IMR-90 (cell line): ENCODE data around the gene OR6P1. TPM values are rescaled to one million over a fixed set of nuclear protein-coding genes. Genes with fewer than 3 reads are reported as not detected.

Experiments used
- ATAC-seq: fragments of 200-7000 bp; cut with Tn5 transposase; 2 replicates; pipeline ENCODE4 v1.9.1; 2020; ENCODE audit warnings: low read depth, mild to moderate bottlenecking, moderate library complexity
- BruUV-seq: library from RNA; stranded (reverse); fragments of 400-500 nt; replicated peaks from 2 replicates; lab custom pipeline; 2021; lab: Mats Ljungman, UMichigan
- CTCF ChIA-PET: fragments of 300-600 bp; formaldehyde crosslinking; extraction: SDS; loops from one replicate; lab custom pipeline; 2021; ENCODE audit warnings: antibody characterized with exemption; lab: Yijun Ruan, JAX
- POLR2A ChIA-PET: fragments of 300-600 bp; sonication (Branson Sonifier 250); formaldehyde crosslinking; loops from one replicate; lab custom pipeline; 2022; ENCODE audit warnings: antibody characterized with exemption; ENCODE audit not compliant: unreplicated experiment; lab: Charles Lee
- DNase-seq: peaks from one replicate; pipeline ENCODE4 v3.0.0; 2013
- H2AFZ ChIP-seq: replicated peaks from 2 replicates; pipeline ENCODE3; 2013; ENCODE audit warnings: low read length, mild to moderate bottlenecking; ENCODE audit not compliant: poor library complexity
- H2AK5ac ChIP-seq: 2 replicates; pipeline ENCODE4 v1.6.1; 2013; ENCODE audit warnings: low read depth, low read length, inconsistent platforms
- H2AK9ac ChIP-seq: replicated peaks from 2 replicates; pipeline ENCODE3; 2013; ENCODE audit warnings: mild to moderate bottlenecking, low read depth, low read length, moderate library complexity; ENCODE audit not compliant: poor library complexity
- H2BK120ac ChIP-seq: 2 replicates; pipeline ENCODE4 v1.6.1; 2013; ENCODE audit warnings: low read depth, low read length, inconsistent platforms
- H2BK15ac ChIP-seq: 3 replicates; pipeline ENCODE4 v1.6.1; 2013; ENCODE audit warnings: low read depth, low read length, inconsistent platforms
- H2BK20ac ChIP-seq: 2 replicates; pipeline ENCODE4 v1.6.1; 2013; ENCODE audit warnings: low read depth, mild to moderate bottlenecking, inconsistent platforms, low read length, moderate library complexity
- H2BK5ac ChIP-seq: 2 replicates; pipeline ENCODE4 v1.6.1; 2013; ENCODE audit warnings: mild to moderate bottlenecking, low read depth, low read length, inconsistent platforms; ENCODE audit not compliant: poor library complexity, severe bottlenecking
- H3K14ac ChIP-seq: replicated peaks from 2 replicates; pipeline ENCODE4 v1.6.1; 2013; ENCODE audit warnings: low read depth, low read length, inconsistent platforms
- H3K18ac ChIP-seq: 2 replicates; pipeline ENCODE4 v1.6.1; 2013; ENCODE audit warnings: low read depth, low read length, control low read depth
- H3K23ac ChIP-seq: 2 replicates; pipeline ENCODE4 v1.6.1; 2013; ENCODE audit warnings: low read depth, low read length, inconsistent platforms
- H3K27ac ChIP-seq: 2 replicates; pipeline ENCODE4 v1.5.1; 2013; ENCODE audit warnings: mild to moderate bottlenecking, control low read depth, low read length; ENCODE audit not compliant: insufficient read depth
- H3K27me3 ChIP-seq: 2 replicates; pipeline ENCODE4 v1.6.1; 2013; ENCODE audit warnings: low read length; ENCODE audit not compliant: control insufficient read depth, insufficient read depth
- H3K36me3 ChIP-seq: 2 replicates; pipeline ENCODE4 v1.6.1; 2013; ENCODE audit warnings: low read length, mixed read lengths; ENCODE audit not compliant: control insufficient read depth, insufficient read depth
- H3K4ac ChIP-seq: 2 replicates; pipeline ENCODE4 v1.6.1; 2013; ENCODE audit warnings: low read depth, low read length, inconsistent platforms
- H3K4me1 ChIP-seq: 2 replicates; pipeline ENCODE4 v1.6.1; 2013; ENCODE audit warnings: low read length, mixed read lengths; ENCODE audit not compliant: control insufficient read depth, insufficient read depth
- H3K4me2 ChIP-seq: 2 replicates; pipeline ENCODE4 v1.6.1; 2013; ENCODE audit warnings: low read depth, mild to moderate bottlenecking, control low read depth, low read length, moderate library complexity
- H3K4me3 ChIP-seq: 2 replicates; pipeline ENCODE4 v1.5.1; 2013; ENCODE audit warnings: low read depth, mild to moderate bottlenecking, control low read depth, low read length, moderate library complexity; ENCODE audit not compliant: insufficient read depth
- H3K56ac ChIP-seq: 2 replicates; pipeline ENCODE4 v1.6.1; 2013; ENCODE audit warnings: low read length, inconsistent platforms; ENCODE audit not compliant: insufficient read depth; ENCODE audit errors: extremely low read depth
- H3K79me1 ChIP-seq, 2 experiments: 2 replicates each; pipeline ENCODE4 v1.6.1; 2013; ENCODE audit warnings: low read length in 2 of 2, inconsistent platforms in 1 of 2, low read depth in 1 of 2
- H3K9ac ChIP-seq: 2 replicates; pipeline ENCODE4 v1.6.1; 2013; ENCODE audit warnings: low read depth, low read length, control low read depth
- H3K9me1 ChIP-seq: 2 replicates; pipeline ENCODE4 v1.6.1; 2013; ENCODE audit warnings: low read length, inconsistent platforms; ENCODE audit not compliant: insufficient read depth
- H3K9me3 ChIP-seq: 2 replicates; pipeline ENCODE4 v1.6.1; 2013; ENCODE audit warnings: low read length; ENCODE audit not compliant: control insufficient read depth, insufficient read depth
- H4K20me1 ChIP-seq: 2 replicates; pipeline ENCODE4 v1.6.1; 2013; ENCODE audit warnings: low read length, inconsistent platforms; ENCODE audit not compliant: insufficient read depth
- H4K5ac ChIP-seq: 2 replicates; pipeline ENCODE4 v1.6.1; 2013; ENCODE audit warnings: mild to moderate bottlenecking, low read depth, low read length, control low read depth
- H4K8ac ChIP-seq, 2 experiments: 2 replicates each; pipeline ENCODE4 v1.6.1; 2013; ENCODE audit warnings: low read depth in 2 of 2, low read length in 2 of 2, control low read depth in 1 of 2, inconsistent platforms in 1 of 2
- H4K91ac ChIP-seq: 2 replicates; pipeline ENCODE4 v1.6.1; 2013; ENCODE audit warnings: low read depth, low read length, inconsistent platforms; ENCODE audit not compliant: insufficient read depth
- BHLHE40 ChIP-seq: fragments of 150-350 bp; IDR thresholded peaks from 2 replicates; pipeline ENCODE4 v1.6.1; 2016; ENCODE audit warnings: mild to moderate bottlenecking, low read depth, low read length
- CEBPB ChIP-seq: IDR thresholded peaks from 2 replicates; pipeline ENCODE4 v1.6.1; 2012; ENCODE audit warnings: low read depth, low read length, improper control_type of control experiment
- ELK1 ChIP-seq: fragments of 150-350 bp; IDR thresholded peaks from 2 replicates; pipeline ENCODE4 v1.6.1; 2016; ENCODE audit warnings: low read depth, mild to moderate bottlenecking, low read length, moderate library complexity, borderline replicate concordance
- MAFK ChIP-seq: IDR thresholded peaks from 2 replicates; pipeline ENCODE4 v1.6.1; 2012; ENCODE audit warnings: low read depth, low read length, improper control_type of control experiment
- MAZ ChIP-seq: IDR thresholded peaks from 2 replicates; pipeline ENCODE4 v1.6.1; 2012; ENCODE audit warnings: low read depth, mild to moderate bottlenecking, low read length, improper control_type of control experiment, moderate library complexity, borderline replicate concordance
- NFE2L2 ChIP-seq: fragments of 150-350 bp; IDR thresholded peaks from 2 replicates; pipeline ENCODE4 v1.6.1; 2016; ENCODE audit warnings: low read depth, mild to moderate bottlenecking, low read length
- SMC3 ChIP-seq: fragments of 150-350 bp; IDR thresholded peaks from 2 replicates; pipeline ENCODE4 v1.6.1; 2016; ENCODE audit warnings: low read depth, mild to moderate bottlenecking, antibody characterized with exemption, low read length, moderate library complexity
- WGBS, 2 experiments: methylation state at CpG; one replicate each; pipeline versions ENCODE4 v1.1.5 to v1.1.7; 2013; ENCODE audit warnings: missing lambda C conversion rate in 2 of 2; ENCODE audit not compliant: insufficient read length in 1 of 2; ENCODE audit errors: extremely low coverage in 2 of 2; 5-methylcytosine and 5-hydroxymethylcytosine counted together
- dilution Hi-C: fragments of 300-500 bp; cut with HindIII; formaldehyde crosslinking; loops from one replicate; pipeline ENCODE4 v1.14.3; 2018; ENCODE audit warnings: low sequenced_read_pairs; ENCODE audit not compliant: unreplicated experiment
- in situ Hi-C: fragments of 300-500 bp; cut with MboI; formaldehyde crosslinking; loops from 3 replicates; pipeline ENCODE4 v1.14.3; 2019; ENCODE audit warnings: low sequenced_read_pairs, inconsistent platforms, mixed read lengths
- intact Hi-C: fragments of 100-400 bp; cut with micrococcal nuclease; formaldehyde crosslinking; loops from 2 replicates; pipeline ENCODE4 v1.10.0; 2022
- polyA plus RNA-seq, 3 experiments: library from polyadenylated mRNA; depleted of rRNA; stranded (reverse); fragments of >200 nt; gene quantifications; 2 replicates each; pipeline ENCODE4 v1.2.3, GENCODE V29; 2012; ENCODE audit warnings: low replicate concordance in 1 of 3
- total RNA-seq: library from RNA; depleted of rRNA; stranded (reverse); fragments of >200 nt; gene quantifications from 2 replicates; pipeline ENCODE4 v1.2.3, GENCODE V29; 2012

The OR6P1 gene
- total and polyA plus RNA-seq, 2 of the 4 experiments (the other 2 are of a cell fraction): not detected

GRCh38 chr1:158586942-158587341, 16.6 kb upstream of the OR6P1 start:
- H2BK20ac ChIP-seq: no peak overlapping the region
- no peak for ATAC-seq
- H2BK15ac ChIP-seq: no peak overlapping the region
- H3K4me2 ChIP-seq: no peak overlapping the region
- H3K4ac ChIP-seq: no peak overlapping the region
- no TSS peak for BruUV-seq
- no peaks in the 10 kb centered on the region for H4K20me1 ChIP-seq
- H3K14ac ChIP-seq: no peak overlapping the region
- H4K5ac ChIP-seq: no peak overlapping the region
- H3K36me3 ChIP-seq: no peaks in the 10 kb centered on the region
- dilution Hi-C loops: no loop called here
- H2AFZ ChIP-seq: no peak overlapping the region
- no peaks in the 10 kb centered on the region for H3K27me3 ChIP-seq
- POLR2A ChIA-PET: no interaction called here
- CTCF ChIA-PET: no interaction called here
- no peak overlapping the region for H2BK120ac ChIP-seq
- intact Hi-C loops: no loop called here
- no CpG with 5 or more reads among the region's 1 CpG for WGBS, 2 experiments
- H3K18ac ChIP-seq: no peak overlapping the region
- H4K8ac ChIP-seq: no peak overlapping the region
- no peak overlapping the region for H2AK9ac ChIP-seq
- no peak overlapping the region for H4K91ac ChIP-seq
- no peak overlapping the region for H3K4me3 ChIP-seq
- TF ChIP-seq SMC3 (no peak), MAFK (no peak), CEBPB (no peak), BHLHE40 (no peak), MAZ (no peak), ELK1 (no peak), NFE2L2 (no peak)
- no peak overlapping the region for H3K9ac ChIP-seq
- H2AK5ac ChIP-seq: no peak overlapping the region
- no peak overlapping the region for H3K27ac ChIP-seq
- no peaks in the 10 kb centered on the region for H3K9me1 ChIP-seq
- no peak overlapping the region for H2BK5ac ChIP-seq
- in situ Hi-C loops: no loop called here
- no peak overlapping the region for H3K23ac ChIP-seq
- no peak overlapping the region for H3K56ac ChIP-seq
- H3K9me3 ChIP-seq: peaks cover 5% of the 10 kb centered on the region; the same call in 1 of the 2 replicates
- H3K4me1 ChIP-seq: no peaks in the 10 kb centered on the region
- no peak for DNase-seq
- no peaks in the 10 kb centered on the region for H3K79me1 ChIP-seq
